Measurements from ENCODE around the gene NUP37. TPM values are rescaled to one million over a fixed set of nuclear protein-coding genes. Genes with fewer than 3 reads are reported as not detected.
"Not testable (repeated sequence)": the region's sequence is repeated elsewhere in the genome, so short reads cannot be mapped to it uniquely, and the experiment has no call there.

The NUP37 gene, protein sequence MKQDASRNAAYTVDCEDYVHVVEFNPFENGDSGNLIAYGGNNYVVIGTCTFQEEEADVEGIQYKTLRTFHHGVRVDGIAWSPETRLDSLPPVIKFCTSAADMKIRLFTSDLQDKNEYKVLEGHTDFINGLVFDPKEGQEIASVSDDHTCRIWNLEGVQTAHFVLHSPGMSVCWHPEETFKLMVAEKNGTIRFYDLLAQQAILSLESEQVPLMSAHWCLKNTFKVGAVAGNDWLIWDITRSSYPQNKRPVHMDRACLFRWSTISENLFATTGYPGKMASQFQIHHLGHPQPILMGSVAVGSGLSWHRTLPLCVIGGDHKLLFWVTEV
- 15.3 TPM for total RNA-seq
- long read RNA-seq, transcript NUP37-209 (10 exons, 2,372 nt) = major isoform, 7 of 7 reads
- long read RNA-seq, partial matches to known transcripts = 0 of 7 reads
- long read RNA-seq, other reads (novel, unspliced or antisense) = 0 of 7 reads

DNA sequence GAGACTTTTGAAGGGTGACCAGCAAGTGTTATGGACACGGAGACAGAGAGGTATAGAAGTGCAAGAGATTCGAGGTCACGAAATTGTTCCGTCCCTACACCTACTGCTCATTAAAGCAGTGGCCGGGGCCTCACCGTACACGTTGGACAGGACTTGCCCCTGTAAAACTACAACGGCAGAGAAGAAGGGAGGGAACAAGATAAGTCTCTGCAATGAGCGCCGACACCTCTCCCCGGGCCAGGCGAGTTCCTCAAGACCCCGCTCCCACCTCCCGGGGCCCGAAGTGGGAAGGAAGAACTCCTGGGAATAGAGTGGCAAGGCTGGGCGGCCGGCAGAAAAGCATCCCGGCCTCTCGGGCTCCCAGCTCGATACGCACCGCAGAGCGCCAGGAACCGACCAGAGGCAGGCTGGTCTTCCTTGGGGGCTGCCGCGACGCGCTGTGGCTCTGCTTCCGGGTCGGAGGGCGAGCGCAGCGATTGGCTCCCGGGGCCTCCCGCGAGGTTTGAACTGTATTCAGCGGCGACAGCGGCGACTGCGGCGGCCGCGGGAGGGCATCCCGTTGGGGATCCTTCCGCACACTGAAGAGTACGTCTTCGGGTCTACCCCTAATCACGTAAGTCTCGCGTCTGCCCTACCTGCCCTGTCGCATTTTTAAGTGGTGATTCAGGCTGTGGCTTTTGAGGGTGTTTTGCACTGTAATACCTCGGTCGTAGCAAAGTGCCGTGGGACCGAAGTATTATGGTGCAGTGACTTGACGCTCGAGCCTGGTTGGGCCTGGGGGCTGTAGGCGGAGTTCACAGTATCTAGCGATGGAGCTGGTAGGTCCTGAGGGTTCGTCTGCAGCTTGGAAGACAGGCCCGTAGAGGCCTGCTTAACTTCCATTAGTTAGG, at the start of gene NUP37, which contains the start of gene PARPBP:
Gene NUP37, minus strand, starts transcription at position 441 of the 890 bp plus-strand sequence. CDS start 1,596 bp downstream, outside the sequence.
Gene PARPBP, plus strand, starts transcription at position 510 of the 890 bp plus-strand sequence. CDS start 3,706 bp downstream, outside the sequence.
- ATAC-seq (peak; percentile 100), DNase-seq (peak; percentile 94)
- intact Hi-C loops (cut with micrococcal nuclease) = loop anchor here (10.0 kb wide), 1 partner anchor 55 kb away; the partner anchor contains the start of gene WASHC3

GRCh38 chr12:102167821-102168604, 48.1 kb upstream of the NUP37 start:
- DNase-seq (no peak), ATAC-seq (no peak)
- intact Hi-C loops (cut with micrococcal nuclease) = no loop called here

GRCh38 chr12:102163383-102163782, 43.5 kb upstream of the NUP37 start:
- ATAC-seq = no peak
- intact Hi-C loops (cut with micrococcal nuclease) = no loop called here
- no peak for DNase-seq

DNA sequence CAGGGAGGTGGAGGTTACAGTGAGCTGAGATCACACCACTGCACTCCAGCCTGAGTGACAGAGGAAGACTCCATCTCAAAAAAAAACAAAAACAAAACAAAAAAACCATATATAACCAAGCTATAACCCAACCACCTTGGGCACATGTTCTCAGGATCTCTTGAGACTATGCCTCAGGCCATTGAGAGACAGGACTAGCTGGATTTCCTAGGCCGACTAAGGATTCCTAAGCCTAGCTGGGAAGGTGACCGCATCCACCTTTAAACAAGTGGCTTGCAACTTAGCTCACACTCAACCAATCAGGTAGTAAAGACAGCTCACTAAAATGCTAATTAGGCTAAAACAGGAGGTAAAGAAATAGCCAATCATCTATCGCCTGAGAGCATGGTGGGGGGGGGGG, 35.3 kb upstream of the NUP37 start:
- DNase-seq; intact Hi-C loops (cut with micrococcal nuclease); ATAC-seq: not testable (repeated sequence)

DNA sequence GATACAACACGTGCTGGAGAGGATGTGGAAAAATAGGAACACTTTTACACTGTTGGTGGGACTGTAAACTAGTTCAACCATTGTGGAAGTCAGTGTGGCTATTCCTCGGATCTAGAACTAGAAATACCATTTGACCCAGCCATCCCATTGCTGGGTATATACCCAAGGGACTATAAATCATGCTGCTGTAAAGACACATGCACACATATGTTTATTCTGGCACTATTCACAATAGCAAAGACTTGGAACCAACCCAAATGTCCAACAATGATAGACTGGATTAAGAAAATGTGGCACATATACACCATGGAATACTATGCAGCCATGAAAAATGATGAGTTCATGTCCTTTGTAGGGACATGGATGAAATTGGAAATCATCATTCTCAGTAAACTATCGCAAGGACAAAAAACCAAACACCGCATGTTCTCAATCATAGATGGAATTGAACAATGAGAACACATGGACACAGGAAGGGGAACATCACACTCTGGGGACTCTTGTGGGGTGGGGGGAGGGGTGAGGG, 27.2 kb upstream of the NUP37 start:
- intact Hi-C loops (cut with micrococcal nuclease); ATAC-seq; DNase-seq: not testable (repeated sequence)

DNA sequence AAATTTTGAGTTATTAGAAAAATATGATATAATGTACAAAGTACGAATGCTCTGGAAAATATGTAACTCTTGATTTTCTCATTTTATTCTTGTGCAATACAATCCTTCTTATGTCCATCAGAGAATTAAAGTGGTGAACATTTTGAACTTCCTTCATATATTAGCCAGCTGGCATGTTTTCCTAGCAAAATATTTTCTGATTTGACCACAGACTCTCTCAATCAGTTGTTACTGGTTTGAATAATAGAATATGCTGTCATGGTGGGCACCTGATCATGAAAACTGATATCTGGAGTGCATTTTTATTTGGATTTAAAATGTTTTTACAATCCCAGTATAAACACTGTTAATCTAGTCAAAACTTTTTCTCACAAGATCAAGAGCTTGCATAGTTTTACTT, 24.3 kb upstream of the NUP37 start:
- ATAC-seq = no peak
- intact Hi-C loops (cut with micrococcal nuclease) = no loop called here

DNA sequence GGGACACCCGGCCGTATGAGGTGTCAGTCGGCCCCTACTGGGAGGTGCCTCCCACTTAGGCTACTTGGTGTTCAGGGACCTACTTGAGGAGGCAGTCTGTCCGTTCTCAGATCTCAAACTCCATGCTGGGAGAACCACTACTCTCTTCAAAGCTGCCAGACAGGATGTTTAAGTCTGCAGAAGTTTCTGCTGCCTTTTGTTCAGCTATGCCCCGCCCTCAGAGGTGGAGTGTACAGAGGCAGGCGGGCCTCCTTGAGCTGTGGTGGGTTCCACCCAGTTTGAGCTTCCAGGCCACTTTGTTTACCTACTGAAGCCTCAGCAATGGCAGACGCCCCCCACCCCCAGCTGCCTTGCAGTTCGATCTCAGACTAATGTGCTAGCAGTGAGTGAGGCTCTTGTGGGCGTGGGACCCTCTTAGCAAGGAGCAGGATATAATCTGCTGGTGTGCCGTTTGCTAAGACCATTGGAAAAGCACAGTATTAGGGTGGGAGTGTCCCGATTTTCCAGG, 23.0 kb upstream of the NUP37 start:
- DNase-seq; ATAC-seq; intact Hi-C loops (cut with micrococcal nuclease): not testable (repeated sequence)

More for the DNA sequence above, 24.3 kb upstream of the NUP37 start:
- no peak for DNase-seq

DNA sequence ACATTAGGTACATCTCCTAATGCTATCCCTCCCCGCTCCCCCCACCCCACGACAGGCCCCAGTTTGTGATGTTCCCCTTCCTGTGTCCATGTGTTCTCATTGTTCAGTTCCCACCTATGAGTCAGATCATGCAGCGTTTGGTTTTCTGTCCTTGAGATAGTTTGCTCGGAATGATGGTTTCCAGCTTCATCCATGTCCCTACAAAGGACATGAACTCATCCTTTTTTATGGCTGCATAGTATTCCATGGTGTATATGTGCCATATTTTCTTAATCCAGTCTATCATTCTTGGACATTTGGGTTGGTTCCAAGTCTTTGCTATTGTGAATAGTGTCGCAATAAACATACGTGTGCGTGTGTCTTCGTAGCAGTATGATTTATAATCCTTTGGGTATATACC, 17.7 kb upstream of the NUP37 start:
- ATAC-seq; DNase-seq; intact Hi-C loops (cut with micrococcal nuclease): not testable (repeated sequence)

- intact Hi-C loops (cut with micrococcal nuclease); ATAC-seq; DNase-seq: not testable (repeated sequence)
Observed at GRCh38 chr12:102131442-102131841, 11.5 kb upstream of the NUP37 start.

DNA sequence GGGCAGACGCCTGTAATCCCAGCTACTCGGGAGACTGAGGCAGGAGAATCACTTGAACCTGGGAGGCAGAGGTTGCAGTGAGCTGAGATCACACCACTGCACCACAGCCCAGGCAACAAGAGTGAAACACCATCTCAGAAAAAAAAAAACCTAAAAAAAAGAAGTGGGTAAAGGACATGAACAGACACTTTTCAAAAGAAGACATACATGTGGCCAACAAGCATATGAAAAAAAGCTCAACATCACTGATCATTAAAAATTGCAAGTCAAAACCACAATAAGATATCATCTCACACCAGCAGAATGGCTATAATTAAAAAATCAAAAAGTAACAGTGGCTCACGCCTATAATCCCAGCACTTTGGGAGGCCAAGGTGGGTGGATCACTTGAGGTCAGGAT, 10.8 kb upstream of the NUP37 start:
- ATAC-seq; DNase-seq; intact Hi-C loops (cut with micrococcal nuclease): not testable (repeated sequence)

DNA sequence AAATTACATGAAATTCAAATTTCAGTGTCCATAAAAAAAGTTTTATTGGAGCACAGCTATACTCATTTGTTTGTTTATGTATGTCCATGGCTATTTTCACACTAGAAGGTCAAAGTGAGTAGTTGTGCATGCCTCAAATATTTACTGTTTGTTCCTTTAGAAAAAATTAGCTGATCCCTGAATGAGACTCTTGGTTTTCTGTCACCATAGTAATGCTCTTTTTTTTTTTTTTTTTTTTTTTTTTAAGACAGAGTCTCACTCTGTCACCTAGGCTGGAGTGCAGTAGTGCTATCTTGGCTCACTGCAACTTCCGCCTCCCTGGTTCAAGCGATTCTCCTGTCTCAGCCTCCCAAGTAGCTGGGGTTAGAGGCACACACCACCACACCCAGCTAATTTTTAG, 1.4 kb upstream of the NUP37 start:
- ATAC-seq; DNase-seq; intact Hi-C loops (cut with micrococcal nuclease): not testable (repeated sequence)

DNA sequence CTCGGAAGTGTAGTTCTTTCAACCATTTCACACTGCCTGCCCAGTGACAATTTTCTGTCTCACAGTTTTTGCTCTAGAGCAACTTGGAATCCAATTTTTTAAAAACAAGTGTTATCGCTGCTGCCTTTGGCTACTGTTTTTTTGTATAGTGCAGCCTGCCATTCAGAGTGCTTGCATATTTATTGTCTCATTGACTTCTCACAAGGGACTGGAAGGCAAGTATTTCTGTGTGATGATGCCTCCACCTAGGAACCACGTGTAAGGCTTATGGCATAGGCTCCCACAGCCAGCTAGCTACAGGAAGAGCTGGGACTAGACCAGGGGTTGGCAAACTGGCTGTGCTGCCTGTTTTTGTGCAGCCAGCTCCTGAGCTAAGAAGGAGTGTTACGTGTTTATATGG, 972 bp upstream of the NUP37 start:
- DNase-seq = no peak
- intact Hi-C loops (cut with micrococcal nuclease) = no loop called here

DNA sequence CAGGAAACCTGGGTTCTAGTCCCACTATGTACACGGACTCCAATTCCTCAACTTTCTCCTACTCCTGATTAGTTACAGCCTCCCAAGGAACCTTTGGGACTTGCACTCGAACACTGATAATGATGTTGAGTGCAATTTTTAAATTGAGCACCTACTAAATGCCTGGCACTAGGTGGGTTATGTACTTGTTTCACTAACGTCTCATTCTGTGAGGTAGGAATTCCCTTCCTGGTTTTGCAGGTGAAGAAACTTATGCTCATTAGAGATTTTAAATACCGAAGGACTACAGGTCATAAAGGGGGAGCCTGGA, 605 bp upstream of the NUP37 start:
- no peak for ATAC-seq
- intact Hi-C loops (cut with micrococcal nuclease) = no loop called here
- no peak for DNase-seq

More for the DNA sequence above, 972 bp upstream of the NUP37 start:
- no peak for ATAC-seq

- intact Hi-C loops (cut with micrococcal nuclease) = loop anchor here (10.0 kb wide), 1 partner anchor 54 kb away; the partner anchor contains the start of gene WASHC3
- DNase-seq (no peak), ATAC-seq (no peak)
Observed at GRCh38 chr12:102118874-102119273, 1.0 kb downstream of the NUP37 start.

DNA sequence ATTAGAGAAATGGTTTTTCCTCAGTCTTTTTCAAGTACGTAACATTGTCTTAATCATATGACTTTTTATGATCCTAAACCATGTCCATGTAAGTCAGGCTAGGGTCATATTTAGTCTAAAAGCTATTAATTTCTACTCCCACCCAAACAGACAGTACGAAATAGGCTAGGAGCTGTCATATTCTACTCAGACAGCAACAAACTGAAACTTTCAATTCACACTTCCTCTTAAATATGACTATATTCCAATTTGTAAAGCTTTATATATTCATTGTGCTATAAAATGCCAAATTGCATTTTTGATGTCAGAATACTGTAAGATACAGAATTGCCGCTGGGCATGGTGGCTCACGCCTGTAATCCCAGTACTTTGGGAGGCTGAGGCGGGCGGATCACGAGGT, 3.5 kb downstream of the NUP37 start:
- intact Hi-C loops (cut with micrococcal nuclease) = loop anchor here (10.0 kb wide), 1 partner anchor 52 kb away; the partner anchor contains the start of gene WASHC3
- DNase-seq = no peak
- ATAC-seq = no peak

GRCh38 chr12:102114212-102114611, 5.7 kb downstream of the NUP37 start:
- intact Hi-C loops (cut with micrococcal nuclease) = loop anchor here (10.0 kb wide), 1 partner anchor 49 kb away; the partner anchor contains the start of gene WASHC3
- no peak for DNase-seq
- no peak for ATAC-seq

- intact Hi-C loops (cut with micrococcal nuclease) = loop anchor here (10.0 kb wide), 1 partner anchor 46 kb away; the partner anchor contains the start of gene WASHC3
- DNase-seq (no peak), ATAC-seq (no peak)
Observed at GRCh38 chr12:102110782-102111181, 9.1 kb downstream of the NUP37 start.

GRCh38 chr12:102107970-102108369, 11.9 kb downstream of the NUP37 start:
- ATAC-seq (no peak), DNase-seq (no peak)
- intact Hi-C loops (cut with micrococcal nuclease) = no loop called here
